ENCODE measurements around the gene CETP.
"Not testable (repeated sequence)": the region's sequence is repeated elsewhere in the genome, so short reads cannot be mapped to it uniquely, and the experiment has no call there.

Gene CETP

GRCh38 chr16:56985962-56986360, 24.2 kb downstream of the CETP start:
- TF ChIP-seq CTCF (IDR thresholded peaks at IDR 0.05; ENCODE audit: low read depth, low read length), result no peak
- no peak overlapping the region for H3K4me3 ChIP-seq (replicated peaks in 1 of 2; ENCODE audit: low read depth in 2 of 2, low read length in 2 of 2)
- DNase-seq (ENCODE audit: low read depth in 2 of 2), result no peak

GRCh38 chr16:56986361-56986760, 24.6 kb downstream of the CETP start:
- no peak for DNase-seq (ENCODE audit: low read depth in 2 of 2)
- no peak overlapping the region for H3K4me3 ChIP-seq (replicated peaks in 1 of 2; ENCODE audit: low read depth in 2 of 2, low read length in 2 of 2)
- TF ChIP-seq CTCF (IDR thresholded peaks at IDR 0.05; ENCODE audit: low read depth, low read length), result no peak

- not testable (repeated sequence) for DNase-seq (ENCODE audit: low read depth in 2 of 2); H3K4me3 ChIP-seq (replicated peaks in 1 of 2; ENCODE audit: low read depth in 2 of 2, low read length in 2 of 2)
These were observed 25.2 kb downstream of the CETP start for GRCh38 chr16:56986908-56987307.

GRCh38 chr16:56987692-56988091, 25.9 kb downstream of the CETP start:
- no peak for TF ChIP-seq CTCF (IDR thresholded peaks at IDR 0.05; ENCODE audit: low read depth, low read length)
- no peak for DNase-seq (ENCODE audit: low read depth in 2 of 2)
- H3K4me3 ChIP-seq (replicated peaks in 1 of 2; ENCODE audit: low read depth in 2 of 2, low read length in 2 of 2), result no peak overlapping the region

- DNase-seq (ENCODE audit: low read depth in 2 of 2), result peak in 1 of 2 donors; percentile 34
- H3K4me3 ChIP-seq (replicated peaks in 1 of 2; ENCODE audit: low read depth in 2 of 2, low read length in 2 of 2), result peak overlapping the region; percentile 74 to 80
- TF ChIP-seq CTCF (IDR thresholded peaks at IDR 0.05; ENCODE audit: low read depth, low read length), result no peak
These were observed 26.6 kb downstream of the CETP start for GRCh38 chr16:56988161-56988947.

- DNase-seq (ENCODE audit: low read depth in 2 of 2), result peak; percentile 81 to 85
- peak within 1 kb of the TSS; percentile 74 to 80 for H3K4me3 ChIP-seq (replicated peaks in 1 of 2; ENCODE audit: low read depth in 2 of 2, low read length in 2 of 2)
- no peak for TF ChIP-seq CTCF (IDR thresholded peaks at IDR 0.05; ENCODE audit: low read depth, low read length)
These were observed 27.5 kb downstream of the CETP start, which contains the start of gene NLRC5 for GRCh38 chr16:56988948-56989945. NLRC5 (plus strand) TSS chr16:56989557; CDS start chr16:57020713, 31,156 bp downstream.

GRCh38 chr16:56989988-56990387, 28.2 kb downstream of the CETP start:
- H3K4me3 ChIP-seq (replicated peaks in 1 of 2; ENCODE audit: low read depth in 2 of 2, low read length in 2 of 2), result peak overlapping the region; percentile 74 to 80
- TF ChIP-seq CTCF (IDR thresholded peaks at IDR 0.05; ENCODE audit: low read depth, low read length), result no peak
- DNase-seq (ENCODE audit: low read depth in 2 of 2), result no peak
